Psoas muscle (tissue), 8 donors: Measurements from ENCODE around the gene RELN. TPM values are rescaled to one million over a fixed set of nuclear protein-coding genes. Genes with fewer than 3 reads are reported as not detected.

Experiments
- ATAC-seq, 4 donors: fragments of 200-7000 bp; cut with Tn5 transposase; one replicate each; pipeline ENCODE4 v1.9.1; 2020; ENCODE audit warnings: moderate library complexity in 3 of 4, mild to moderate bottlenecking in 2 of 4
- DNase-seq, 2 donors: peaks; one replicate each; pipeline ENCODE4 v3.0.0-alpha.2; 2020
- H3K27ac ChIP-seq: fragments of 200-600 bp; one replicate; pipeline ENCODE4 v1.8.0; 2022
- H3K27me3 ChIP-seq, 3 donors: fragments of 200-600 bp in 1 of 3; one replicate each; pipeline versions ENCODE4 v1.6.1 to v1.8.0; 2013 to 2022; ENCODE audit warnings: low read length in 2 of 3, mild to moderate bottlenecking in 2 of 3, moderate library complexity in 1 of 3; ENCODE audit not compliant: insufficient read depth in 3 of 3
- H3K36me3 ChIP-seq, 2 donors: fragments of 200-600 bp in 1 of 2; one replicate each; pipeline versions ENCODE4 v1.6.1 to v1.8.0; 2013 to 2022; ENCODE audit warnings: low read depth in 1 of 2, mild to moderate bottlenecking in 1 of 2, moderate library complexity in 1 of 2; ENCODE audit not compliant: insufficient read depth in 1 of 2
- H3K4me1 ChIP-seq: fragments of 200-600 bp; one replicate; pipeline ENCODE4 v1.8.0; 2022
- H3K4me3 ChIP-seq: fragments of 200-600 bp; one replicate; pipeline ENCODE4 v1.8.0; 2022; ENCODE audit warnings: mild to moderate bottlenecking
- H3K9me3 ChIP-seq: fragments of 200-600 bp; one replicate; pipeline ENCODE4 v1.8.0; 2022
- CTCF ChIP-seq: fragments of 200-600 bp; IDR thresholded peaks from one replicate; pipeline ENCODE4 v1.8.0; 2022; ENCODE audit warnings: antibody characterized with exemption
- WGBS, 3 donors: extraction: QIAGEN DNeasy Blood & Tissue Kit; methylation state at CpG; one replicate each; pipeline versions ENCODE4 v1.1.6 to v1.1.7; 2013; 5-methylcytosine and 5-hydroxymethylcytosine counted together
- intact Hi-C, 2 donors: fragments of 100-400 bp; cut with DNase I; formaldehyde crosslinking; loops; one replicate each; pipeline versions ENCODE4 v1.11.0 to v1.14.2; 2022
- polyA plus RNA-seq, 3 donors: library from polyadenylated mRNA; stranded (reverse); fragments of 200-250 nt; gene quantifications; one replicate each; pipeline ENCODE4 v1.2.3, GENCODE V29; 2013
- total RNA-seq, 4 donors: library from RNA; stranded (reverse); fragmentation: NEBNext Ultra II Directional in 2 of 4; extraction: Animal tissue kit (Norgen Biotek cat#: 25700) in 2 of 4; gene quantifications; one replicate each; pipeline versions ENCODE4 v1.2.1 to v1.2.4, GENCODE V29; 2021 to 2023
- donor health status: healthy with polysubstance abuse.
- donor health status: DM: no; HTN: no; CAD: no; lungs with moderate emphysema.
- donor health status: Bipolar disorder and iron deficiency.
- donor health status: healthy.
- donor health status: DM: yes; HTN: yes; CAD: no.
- donor health status: DM: no; HTN: no; CAD: no.
- donor health status: DM: no; HTN: no; CAD: no.
- donor health status: DM: yes; HTN: yes; CAD: no.

RELN gene
- total and polyA plus RNA-seq, 7 donors: 0.10 to 0.44 (median 0.32) TPM

- DNase-seq (no peak), ATAC-seq (no peak)
- no peaks in the 10 kb centered on the region for H3K4me1 ChIP-seq
- H3K27me3 ChIP-seq: no peaks in the 10 kb centered on the region
- no peaks in the 10 kb centered on the region for H3K9me3 ChIP-seq
- no peak overlapping the region for H3K27ac ChIP-seq
- TF ChIP-seq CTCF: no peak
- no peaks in the 10 kb centered on the region for H3K36me3 ChIP-seq
- intact Hi-C loops: no loop called here
- 44 to 54% (median 53%) methylated on average over 3 of the region's 3 CpGs for WGBS, 3 donors
- no peak overlapping the region for H3K4me3 ChIP-seq
These were observed 191.7 kb downstream of the RELN start for GRCh38 chr7:103797647-103798307.

GRCh38 chr7:103796327-103796962 is 193.0 kb downstream of the RELN start:
- no peaks in the 10 kb centered on the region for H3K36me3 ChIP-seq
- no peak for TF ChIP-seq CTCF
- 83 to 87% (median 83%) methylated on average over 7 of the region's 7 CpGs for WGBS, 3 donors

GRCh38 chr7:103795787-103796186 is 193.7 kb downstream of the RELN start:
- intact Hi-C loops: no loop called here
- H3K9me3 ChIP-seq: no peaks in the 10 kb centered on the region
- ATAC-seq (no peak), DNase-seq (no peak)
- no peaks in the 10 kb centered on the region for H3K27me3 ChIP-seq
- no peak for TF ChIP-seq CTCF
- H3K4me3 ChIP-seq: no peak overlapping the region
- H3K27ac ChIP-seq: no peak overlapping the region
- no peaks in the 10 kb centered on the region for H3K36me3 ChIP-seq
- H3K4me1 ChIP-seq: no peaks in the 10 kb centered on the region

More at GRCh38 chr7:103796327-103796962, 193.0 kb downstream of the RELN start:
- no peaks in the 10 kb centered on the region for H3K9me3 ChIP-seq
- H3K27me3 ChIP-seq: no peaks in the 10 kb centered on the region
- H3K4me3 ChIP-seq: no peak overlapping the region
- DNase-seq (no peak), ATAC-seq (no peak)
- intact Hi-C loops: no loop called here
- H3K4me1 ChIP-seq: no peaks in the 10 kb centered on the region
- H3K27ac ChIP-seq: no peak overlapping the region

GRCh38 chr7:103795107-103795506 is 194.4 kb downstream of the RELN start:
- intact Hi-C loops: no loop called here
- no peak overlapping the region for H3K4me3 ChIP-seq
- no peak overlapping the region for H3K27ac ChIP-seq
- no peaks in the 10 kb centered on the region for H3K27me3 ChIP-seq
- H3K9me3 ChIP-seq: no peaks in the 10 kb centered on the region
- no peak for TF ChIP-seq CTCF
- no peaks in the 10 kb centered on the region for H3K36me3 ChIP-seq
- DNase-seq: no peak
- H3K4me1 ChIP-seq: no peaks in the 10 kb centered on the region
- WGBS, 3 donors: 58 to 72% (median 65%) methylated on average over 1 of the region's 1 CpG
- no peak for ATAC-seq

- intact Hi-C loops: no loop called here
- H3K4me1 ChIP-seq: no peaks in the 10 kb centered on the region
- no peak for TF ChIP-seq CTCF
- DNase-seq: no peak
- no peak for ATAC-seq
- H3K27ac ChIP-seq: no peak overlapping the region
- H3K9me3 ChIP-seq: no peaks in the 10 kb centered on the region
- H3K27me3 ChIP-seq: no peaks in the 10 kb centered on the region
- 78 to 97% (median 91%) methylated on average over 1 of the region's 1 CpG for WGBS, 3 donors
- no peaks in the 10 kb centered on the region for H3K36me3 ChIP-seq
- H3K4me3 ChIP-seq: no peak overlapping the region
These were observed 195.0 kb downstream of the RELN start for GRCh38 chr7:103794424-103794823.
